Upper lobe of right lung (tissue), 1 donor: ENCODE measurements around the gene BAIAP2L1. TPM values are rescaled to one million over a fixed set of nuclear protein-coding genes. Genes with fewer than 3 reads are reported as not detected.

Experiments used
- ATAC-seq: fragments of 200-7000 bp; cut with Tn5 transposase; one replicate; pipeline ENCODE4 v1.9.1; 2020; ENCODE audit warnings: mild to moderate bottlenecking, moderate library complexity
- DNase-seq: peaks from one replicate; pipeline ENCODE4 v3.0.0-alpha.2; 2020
- H3K27ac ChIP-seq: fragments of 200-600 bp; one replicate; pipeline ENCODE4 v1.8.0; 2022
- H3K27me3 ChIP-seq: fragments of 200-600 bp; one replicate; pipeline ENCODE4 v1.8.0; 2022; ENCODE audit warnings: mild to moderate bottlenecking
- H3K36me3 ChIP-seq: fragments of 200-600 bp; one replicate; pipeline ENCODE4 v1.8.0; 2022
- H3K4me1 ChIP-seq: fragments of 200-600 bp; one replicate; pipeline ENCODE4 v1.8.0; 2022
- H3K4me3 ChIP-seq: fragments of 200-600 bp; one replicate; pipeline ENCODE4 v1.8.0; 2022; ENCODE audit warnings: mild to moderate bottlenecking
- H3K9me3 ChIP-seq: fragments of 200-600 bp; one replicate; pipeline ENCODE4 v1.8.0; 2022
- intact Hi-C: fragments of 100-400 bp; cut with DNase I; formaldehyde crosslinking; loops from one replicate; pipeline ENCODE4 v1.11.0; 2022
- total RNA-seq: library from RNA; stranded (reverse); fragmentation: NEBNext Ultra II Directional; extraction: Animal tissue kit (Norgen Biotek cat#: 25700); gene quantifications from one replicate; pipeline ENCODE4 v1.2.1, GENCODE V29; 2021
- TF ChIP-seq, protein P1 (sequence below): fragments of 200-600 bp; IDR thresholded peaks from one replicate; pipeline ENCODE4 v1.8.0; 2022; ENCODE audit warnings: antibody characterized with exemption
- donor health status: DM: no; HTN: yes; CAD: no; lungs with severe emphysema.

BAIAP2L1 gene
- total RNA-seq, 1 donor from 2014 or later, result 22.9 TPM

- H3K36me3 ChIP-seq, result peaks cover 20% of the 10 kb centered on the region
- ATAC-seq (no peak), DNase-seq (no peak)
- no peaks in the 10 kb centered on the region for H3K9me3 ChIP-seq
- no peak overlapping the region for H3K4me3 ChIP-seq
- no peak overlapping the region for H3K27ac ChIP-seq
- TF ChIP-seq, protein P1, sequence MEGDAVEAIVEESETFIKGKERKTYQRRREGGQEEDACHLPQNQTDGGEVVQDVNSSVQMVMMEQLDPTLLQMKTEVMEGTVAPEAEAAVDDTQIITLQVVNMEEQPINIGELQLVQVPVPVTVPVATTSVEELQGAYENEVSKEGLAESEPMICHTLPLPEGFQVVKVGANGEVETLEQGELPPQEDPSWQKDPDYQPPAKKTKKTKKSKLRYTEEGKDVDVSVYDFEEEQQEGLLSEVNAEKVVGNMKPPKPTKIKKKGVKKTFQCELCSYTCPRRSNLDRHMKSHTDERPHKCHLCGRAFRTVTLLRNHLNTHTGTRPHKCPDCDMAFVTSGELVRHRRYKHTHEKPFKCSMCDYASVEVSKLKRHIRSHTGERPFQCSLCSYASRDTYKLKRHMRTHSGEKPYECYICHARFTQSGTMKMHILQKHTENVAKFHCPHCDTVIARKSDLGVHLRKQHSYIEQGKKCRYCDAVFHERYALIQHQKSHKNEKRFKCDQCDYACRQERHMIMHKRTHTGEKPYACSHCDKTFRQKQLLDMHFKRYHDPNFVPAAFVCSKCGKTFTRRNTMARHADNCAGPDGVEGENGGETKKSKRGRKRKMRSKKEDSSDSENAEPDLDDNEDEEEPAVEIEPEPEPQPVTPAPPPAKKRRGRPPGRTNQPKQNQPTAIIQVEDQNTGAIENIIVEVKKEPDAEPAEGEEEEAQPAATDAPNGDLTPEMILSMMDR, result no peak
- H3K4me1 ChIP-seq, result no peaks in the 10 kb centered on the region
- intact Hi-C loops, result no loop called here
- H3K27me3 ChIP-seq, result no peaks in the 10 kb centered on the region
These were observed 85.4 kb downstream of the BAIAP2L1 start for GRCh38 chr7:98315318-98315993.

- Histone ChIP-seq H3K4me1 (no peaks in the 10 kb centered on the region), H3K27me3 (no peaks in the 10 kb centered on the region), H3K9me3 (no peaks in the 10 kb centered on the region), H3K27ac (no peak overlapping the region), H3K36me3 (peaks cover 28% of the 10 kb centered on the region), H3K4me3 (no peak overlapping the region)
- ATAC-seq (no peak), DNase-seq (no peak)
- TF ChIP-seq, protein P1, result no peak
- intact Hi-C loops, result no loop called here
These were observed 86.4 kb downstream of the BAIAP2L1 start for GRCh38 chr7:98314469-98314868.

DNA sequence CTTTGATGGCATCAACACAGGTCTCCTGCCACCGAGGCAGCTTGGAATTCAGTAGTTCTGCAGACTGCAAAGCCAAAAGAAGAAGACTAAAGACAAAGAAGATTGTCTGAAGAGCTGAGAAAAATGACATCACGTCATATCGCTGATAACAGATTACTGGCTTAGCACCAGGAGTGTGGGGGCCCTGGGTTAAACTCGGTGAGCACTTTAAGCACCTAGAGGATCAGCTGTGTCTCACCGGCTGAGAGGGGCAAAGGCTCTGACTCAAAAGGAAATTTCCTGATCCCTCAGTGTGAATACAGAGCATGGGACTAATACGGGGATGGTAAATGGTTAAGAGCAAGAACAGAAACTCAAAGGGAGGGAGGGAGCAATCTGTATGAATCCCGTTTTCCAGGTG, 88.7 kb downstream of the BAIAP2L1 start:
- Histone ChIP-seq H3K4me1 (no peaks in the 10 kb centered on the region), H3K4me3 (no peak overlapping the region), H3K36me3 (peaks cover 51% of the 10 kb centered on the region), H3K9me3 (no peaks in the 10 kb centered on the region), H3K27me3 (no peaks in the 10 kb centered on the region), H3K27ac (no peak overlapping the region)
- TF ChIP-seq, protein P1, result no peak
- intact Hi-C loops, result no loop called here
- ATAC-seq (no peak), DNase-seq (no peak)

DNA sequence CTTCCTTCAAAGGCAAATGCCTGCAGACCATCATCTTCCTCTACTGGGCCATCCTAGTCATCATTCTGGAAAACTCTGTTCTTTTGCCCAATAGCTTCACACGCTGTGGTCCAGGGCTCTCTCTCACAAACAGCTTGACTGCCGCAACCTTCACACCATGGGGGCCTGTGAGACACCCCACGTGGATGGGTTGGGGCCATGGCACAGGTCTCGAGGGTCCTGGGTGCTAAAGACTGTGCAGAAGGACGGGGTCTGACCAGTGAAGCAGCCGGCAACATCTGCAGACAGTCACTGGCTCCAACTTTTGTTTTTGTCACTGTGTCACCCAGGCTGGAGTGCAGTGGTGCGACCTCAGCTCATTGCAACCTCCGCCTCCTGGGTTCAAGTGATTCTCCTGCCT, 91.3 kb downstream of the BAIAP2L1 start:
- DNase-seq, result no peak
- Histone ChIP-seq H3K4me3 (no peak overlapping the region), H3K36me3 (peaks cover 63% of the 10 kb centered on the region), H3K9me3 (no peaks in the 10 kb centered on the region), H3K27me3 (no peaks in the 10 kb centered on the region), H3K27ac (no peak overlapping the region), H3K4me1 (no peaks in the 10 kb centered on the region)
- no peak for ATAC-seq
- TF ChIP-seq, protein P1, result no peak
- intact Hi-C loops, result no loop called here

GRCh38 chr7:98307971-98308466, 92.9 kb downstream of the BAIAP2L1 start:
- intact Hi-C loops, result no loop called here
- no peaks in the 10 kb centered on the region for H3K4me1 ChIP-seq
- no peak overlapping the region for H3K27ac ChIP-seq
- no peaks in the 10 kb centered on the region for H3K9me3 ChIP-seq
- H3K36me3 ChIP-seq, result peaks cover 72% of the 10 kb centered on the region
- ATAC-seq (no peak), DNase-seq (no peak)
- H3K4me3 ChIP-seq, result no peak overlapping the region
- H3K27me3 ChIP-seq, result no peaks in the 10 kb centered on the region
- TF ChIP-seq, protein P1, result no peak
